Neural progenitor cell (in vitro differentiated cells): Measurements from ENCODE around the gene CRACDL. TPM values are rescaled to one million over a fixed set of nuclear protein-coding genes. Genes with fewer than 3 reads are reported as not detected.

Source experiments
- DNase-seq: peaks from one replicate; pipeline ENCODE4 v3.0.0-alpha.2; 2016; ENCODE audit warnings: low spot score
- H2AFZ ChIP-seq: fragments of 200-600 bp; sonication (generic); replicated peaks from 2 replicates; pipeline ENCODE4 v1.6.1; 2016; ENCODE audit warnings: antibody characterized with exemption
- H3F3A ChIP-seq: fragments of 200-600 bp; sonication (generic); 2 replicates; pipeline ENCODE4 v1.6.1; 2016; ENCODE audit warnings: antibody characterized with exemption, low read depth
- H3K27ac ChIP-seq: fragments of 200-600 bp; sonication (generic); 2 replicates; pipeline ENCODE4 v1.5.1; 2016; ENCODE audit warnings: mild to moderate bottlenecking
- H3K27me3 ChIP-seq: fragments of 200-600 bp; sonication (generic); 2 replicates; pipeline ENCODE4 v1.6.1; 2016; ENCODE audit warnings: mild to moderate bottlenecking, moderate library complexity
- H3K36me3 ChIP-seq: fragments of 200-600 bp; sonication (generic); 2 replicates; pipeline ENCODE4 v1.5.1; 2016
- H3K4me1 ChIP-seq: fragments of 200-600 bp; sonication (generic); 2 replicates; pipeline ENCODE4 v1.6.1; 2016; ENCODE audit warnings: mixed run types
- H3K4me2 ChIP-seq: fragments of 200-600 bp; sonication (generic); 2 replicates; pipeline ENCODE4 v1.6.1; 2016
- H3K4me3 ChIP-seq: fragments of 200-600 bp; sonication (generic); 2 replicates; pipeline ENCODE4 v1.5.1; 2016
- H3K79me2 ChIP-seq: fragments of 200-600 bp; sonication (generic); 2 replicates; pipeline ENCODE4 v1.6.1; 2016; ENCODE audit warnings: low read depth
- H3K9ac ChIP-seq: fragments of 200-600 bp; sonication (generic); 2 replicates; pipeline ENCODE4 v1.6.1; 2016
- H3K9me3 ChIP-seq: fragments of 200-600 bp; sonication (generic); 2 replicates; pipeline ENCODE4 v1.5.1; 2016; ENCODE audit warnings: low read depth
- H4K20me1 ChIP-seq: fragments of 200-600 bp; sonication (generic); 2 replicates; pipeline ENCODE4 v1.6.1; 2016; ENCODE audit warnings: low read depth
- H3K27ac Mint-ChIP-seq: 3 replicates; pipeline ENCODE4 v1.8.0; 2021; ENCODE audit warnings: mixed read lengths
- H3K27me3 Mint-ChIP-seq: 2 replicates; pipeline ENCODE4 v1.8.0; 2022; ENCODE audit warnings: low read depth, mild to moderate bottlenecking, inconsistent platforms, moderate library complexity, mixed read lengths; ENCODE audit not compliant: insufficient read depth
- H3K36me3 Mint-ChIP-seq: 3 replicates; pipeline ENCODE4 v1.8.0; 2021; ENCODE audit warnings: mixed read lengths
- H3K4me1 Mint-ChIP-seq: 3 replicates; pipeline ENCODE4 v1.8.0; 2021; ENCODE audit warnings: mixed read lengths
- H3K4me3 Mint-ChIP-seq: 3 replicates; pipeline ENCODE4 v1.8.0; 2021; ENCODE audit warnings: mild to moderate bottlenecking, moderate library complexity, mixed read lengths
- H3K9me3 Mint-ChIP-seq: 3 replicates; pipeline ENCODE4 v1.8.0; 2020; ENCODE audit warnings: mixed read lengths
- CTCF ChIP-seq: fragments of 200-600 bp; sonication (generic); IDR thresholded peaks from 2 replicates; pipeline ENCODE4 v1.5.1; 2017; ENCODE audit warnings: antibody characterized with exemption, mild to moderate bottlenecking
- EZH2 ChIP-seq: fragments of 200-600 bp; sonication (generic); IDR thresholded peaks from 2 replicates; pipeline ENCODE4 v1.6.1; 2017; ENCODE audit warnings: antibody characterized with exemption, mild to moderate bottlenecking, moderate library complexity
- EZH2phosphoT487 ChIP-seq: fragments of 200-600 bp; sonication (generic); IDR thresholded peaks from 2 replicates; pipeline ENCODE4 v1.6.1; 2017; ENCODE audit warnings: antibody characterized with exemption
- total RNA-seq: library from RNA; depleted of rRNA; stranded (reverse); fragments of >200 nt; gene quantifications from 2 replicates; pipeline ENCODE4 v1.2.3, GENCODE V29; 2015; ENCODE audit warnings: low replicate concordance

The CRACDL gene
- total RNA-seq, 1 donor from 2014 or later: 0.07 TPM

- Histone ChIP-seq H3F3A (no peaks in the 10 kb centered on the region), H2AFZ (no peak overlapping the region), H3K79me2 (no peaks in the 10 kb centered on the region), H3K9ac (no peak overlapping the region), H3K27ac (no peak overlapping the region), H4K20me1 (no peaks in the 10 kb centered on the region), H3K27me3 (no peaks in the 10 kb centered on the region), H3K9me3 (no peaks in the 10 kb centered on the region), H3K4me1 (no peaks in the 10 kb centered on the region), H3K4me3 (no peak overlapping the region), H3K36me3 (no peaks in the 10 kb centered on the region), H3K4me2 (no peak overlapping the region)
- no peaks in the 10 kb centered on the region for H3K36me3 Mint-ChIP-seq
- TF ChIP-seq EZH2 (no peak), EZH2phosphoT487 (no peak), CTCF (no peak)
- H3K27me3 Mint-ChIP-seq: no peaks in the 10 kb centered on the region
- no peak for DNase-seq
- no peak overlapping the region for H3K4me3 Mint-ChIP-seq
- H3K9me3 Mint-ChIP-seq: no peaks in the 10 kb centered on the region
- H3K4me1 Mint-ChIP-seq: no peaks in the 10 kb centered on the region
- H3K27ac Mint-ChIP-seq: no peak overlapping the region
Measured at GRCh38 chr2:98842136-98842535, 93.9 kb downstream of the CRACDL start.

- no peak overlapping the region for H3K27ac ChIP-seq
- no peak overlapping the region for H3K4me2 ChIP-seq
- Mint-ChIP-seq H3K27me3 (peaks cover 6% of the 10 kb centered on the region), H3K27ac (no peak overlapping the region), H3K36me3 (no peaks in the 10 kb centered on the region), H3K9me3 (no peaks in the 10 kb centered on the region), H3K4me1 (peaks cover 2% of the 10 kb centered on the region), H3K4me3 (no peak overlapping the region)
- H3K9me3 ChIP-seq: no peaks in the 10 kb centered on the region
- H3K36me3 ChIP-seq: no peaks in the 10 kb centered on the region
- no peaks in the 10 kb centered on the region for H4K20me1 ChIP-seq
- no peaks in the 10 kb centered on the region for H3F3A ChIP-seq
- H3K79me2 ChIP-seq: no peaks in the 10 kb centered on the region
- no peak overlapping the region for H3K4me3 ChIP-seq
- H3K27me3 ChIP-seq: no peaks in the 10 kb centered on the region
- H3K4me1 ChIP-seq: no peaks in the 10 kb centered on the region
- DNase-seq: no peak
- TF ChIP-seq EZH2phosphoT487 (no peak), EZH2 (no peak)
- H3K9ac ChIP-seq: no peak overlapping the region
- no peak overlapping the region for H2AFZ ChIP-seq
Measured at GRCh38 chr2:98839292-98839691, 96.7 kb downstream of the CRACDL start.

GRCh38 chr2:98835831-98836385 is 100.1 kb downstream of the CRACDL start:
- Histone ChIP-seq H3F3A (no peaks in the 10 kb centered on the region), H3K27ac (no peak overlapping the region), H3K4me1 (no peaks in the 10 kb centered on the region), H3K27me3 (no peaks in the 10 kb centered on the region), H2AFZ (no peak overlapping the region), H3K36me3 (no peaks in the 10 kb centered on the region), H4K20me1 (no peaks in the 10 kb centered on the region), H3K9me3 (no peaks in the 10 kb centered on the region), H3K4me3 (no peak overlapping the region), H3K79me2 (no peaks in the 10 kb centered on the region), H3K4me2 (no peak overlapping the region), H3K9ac (no peak overlapping the region)
- Mint-ChIP-seq H3K27me3 (peaks cover 12% of the 10 kb centered on the region), H3K4me3 (no peak overlapping the region), H3K27ac (no peak overlapping the region), H3K9me3 (no peaks in the 10 kb centered on the region), H3K4me1 (peaks cover 9% of the 10 kb centered on the region), H3K36me3 (no peaks in the 10 kb centered on the region)
- TF ChIP-seq EZH2phosphoT487 (no peak), EZH2 (no peak), CTCF (no peak)
- DNase-seq: no peak

GRCh38 chr2:98833917-98834263 is 102.1 kb downstream of the CRACDL start:
- Histone ChIP-seq H3K4me1 (no peaks in the 10 kb centered on the region), H3F3A (no peaks in the 10 kb centered on the region), H3K9me3 (no peaks in the 10 kb centered on the region), H3K79me2 (no peaks in the 10 kb centered on the region), H3K9ac (no peak overlapping the region), H3K4me2 (no peak overlapping the region), H3K36me3 (no peaks in the 10 kb centered on the region), H3K4me3 (no peak overlapping the region), H3K27me3 (no peaks in the 10 kb centered on the region), H4K20me1 (no peaks in the 10 kb centered on the region), H3K27ac (no peak overlapping the region), H2AFZ (no peak overlapping the region)
- Mint-ChIP-seq H3K36me3 (no peaks in the 10 kb centered on the region), H3K27ac (no peak overlapping the region), H3K4me3 (no peak overlapping the region), H3K27me3 (peaks cover 12% of the 10 kb centered on the region), H3K9me3 (no peaks in the 10 kb centered on the region), H3K4me1 (peaks cover 10% of the 10 kb centered on the region)
- DNase-seq: no peak
- TF ChIP-seq CTCF: no peak
